Right lobe of liver (tissue), 4 donors: ENCODE data around the gene IQUB.

Experiments used
- POLR2A ChIP-seq: fragments of 450-650 bp; IDR thresholded peaks from one replicate; pipeline ENCODE4 v1.6.1; 2017; ENCODE audit warnings: antibody characterized with exemption, mild to moderate bottlenecking
- TF ChIP-seq, protein P1 (sequence below), 4 donors: fragments of 200-600 bp in 3 of 4; fragments of 450-650 bp in 1 of 4; IDR thresholded peaks; one replicate each; pipeline versions ENCODE4 v1.5.1 to v1.8.0; 2016 to 2022; ENCODE audit warnings: antibody characterized with exemption in 4 of 4, mild to moderate bottlenecking in 2 of 4
- donor health status: DM: no; HTN: no; CAD: no.
- donor health status: DM: no; HTN: no; CAD: no.
- donor health status: DM: no; HTN: yes; CAD: no.

DNA sequence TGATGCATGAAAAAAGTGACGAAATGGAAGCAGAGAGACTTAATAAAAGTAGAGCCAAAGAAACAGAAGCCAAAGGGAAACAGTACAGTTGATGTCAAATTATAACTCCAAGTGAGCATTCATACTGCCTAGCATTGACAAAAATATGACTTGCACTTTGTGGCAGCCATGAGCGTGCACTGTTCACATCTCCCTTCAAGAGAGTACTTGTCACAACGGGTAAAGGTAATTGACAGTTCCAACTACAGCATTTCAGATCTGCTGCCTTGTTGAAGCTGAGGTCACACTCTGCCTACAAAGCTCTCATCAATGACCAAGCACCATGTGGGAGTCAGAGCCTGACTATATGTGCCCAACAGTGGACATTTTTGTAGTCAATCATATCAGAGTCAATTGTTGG, 54.3 kb downstream of the IQUB start:
- TF ChIP-seq, protein P1, sequence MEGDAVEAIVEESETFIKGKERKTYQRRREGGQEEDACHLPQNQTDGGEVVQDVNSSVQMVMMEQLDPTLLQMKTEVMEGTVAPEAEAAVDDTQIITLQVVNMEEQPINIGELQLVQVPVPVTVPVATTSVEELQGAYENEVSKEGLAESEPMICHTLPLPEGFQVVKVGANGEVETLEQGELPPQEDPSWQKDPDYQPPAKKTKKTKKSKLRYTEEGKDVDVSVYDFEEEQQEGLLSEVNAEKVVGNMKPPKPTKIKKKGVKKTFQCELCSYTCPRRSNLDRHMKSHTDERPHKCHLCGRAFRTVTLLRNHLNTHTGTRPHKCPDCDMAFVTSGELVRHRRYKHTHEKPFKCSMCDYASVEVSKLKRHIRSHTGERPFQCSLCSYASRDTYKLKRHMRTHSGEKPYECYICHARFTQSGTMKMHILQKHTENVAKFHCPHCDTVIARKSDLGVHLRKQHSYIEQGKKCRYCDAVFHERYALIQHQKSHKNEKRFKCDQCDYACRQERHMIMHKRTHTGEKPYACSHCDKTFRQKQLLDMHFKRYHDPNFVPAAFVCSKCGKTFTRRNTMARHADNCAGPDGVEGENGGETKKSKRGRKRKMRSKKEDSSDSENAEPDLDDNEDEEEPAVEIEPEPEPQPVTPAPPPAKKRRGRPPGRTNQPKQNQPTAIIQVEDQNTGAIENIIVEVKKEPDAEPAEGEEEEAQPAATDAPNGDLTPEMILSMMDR (IDR thresholded peaks at IDR 0.05), result no peak
- no peak for TF ChIP-seq POLR2A
